Right forelimb (tissue), 1 donor: ENCODE measurements around the gene ALDH3B1.
A peak's percentile ranks its signal among the peaks of the same experiment; 100 is the strongest.

ENCODE experiments used
- DNase-seq: peaks from one replicate; pipeline ENCODE4 v3.0.0-alpha.2; 2018

Gene ALDH3B1

GRCh38 chr11:68032997-68033707 is 23.0 kb downstream of the ALDH3B1 start:
- no peak for DNase-seq

GRCh38 chr11:68033708-68034045 is 23.6 kb downstream of the ALDH3B1 start:
- no peak for DNase-seq

- DNase-seq: no peak
Observed at GRCh38 chr11:68035266-68035876, 25.2 kb downstream of the ALDH3B1 start.

GRCh38 chr11:68036141-68036716 is 26.1 kb downstream of the ALDH3B1 start:
- no peak for DNase-seq

GRCh38 chr11:68036717-68037239 is 26.7 kb downstream of the ALDH3B1 start:
- DNase-seq: no peak

GRCh38 chr11:68037411-68038225 is 27.5 kb downstream of the ALDH3B1 start:
- no peak for DNase-seq

GRCh38 chr11:68038226-68038717 is 28.1 kb downstream of the ALDH3B1 start:
- no peak for DNase-seq

- DNase-seq: peak; percentile 86
Observed at GRCh38 chr11:68038718-68039525, 28.8 kb downstream of the ALDH3B1 start, which contains the start of gene TCIRG1. TCIRG1 (plus strand) TSS chr11:68039025; CDS start chr11:68041272, 2,247 bp downstream.

GRCh38 chr11:68039526-68040086 is 29.5 kb downstream of the ALDH3B1 start:
- no peak for DNase-seq

GRCh38 chr11:68040101-68040956 is 30.2 kb downstream of the ALDH3B1 start:
- peak; percentile 68 for DNase-seq

GRCh38 chr11:68040957-68041591 is 30.9 kb downstream of the ALDH3B1 start:
- no peak for DNase-seq

GRCh38 chr11:68041617-68042218 is 31.6 kb downstream of the ALDH3B1 start:
- DNase-seq: no peak

- DNase-seq: no peak
Observed at GRCh38 chr11:68042219-68043028, 32.3 kb downstream of the ALDH3B1 start.

GRCh38 chr11:68043029-68043348 is 32.9 kb downstream of the ALDH3B1 start:
- DNase-seq: no peak

- peak; percentile 67 for DNase-seq
Observed at GRCh38 chr11:68043349-68044144, 33.4 kb downstream of the ALDH3B1 start.

GRCh38 chr11:68044145-68044813 is 34.2 kb downstream of the ALDH3B1 start:
- DNase-seq: no peak

GRCh38 chr11:68044898-68045351 is 34.8 kb downstream of the ALDH3B1 start:
- no peak for DNase-seq
